Endothelial cell of umbilical vein (primary cell): ENCODE measurements around the gene NOTCH1.

ENCODE experiments used
- POLR2A ChIP-seq: IDR thresholded peaks from 2 replicates; pipeline ENCODE4 v1.6.1; 2012; ENCODE audit warnings: low read depth, mild to moderate bottlenecking, control low read depth, low read length
- POLR2AphosphoS5 ChIP-seq: IDR thresholded peaks from 2 replicates; pipeline ENCODE4 v1.6.1; 2012; ENCODE audit warnings: low read depth, mild to moderate bottlenecking, control low read depth, low read length, moderate library complexity; ENCODE audit not compliant: insufficient read depth
- TF ChIP-seq, protein P1 (sequence below), 2 donors: IDR thresholded peaks; 1 replicate in 1 of 2; 2 replicates in 1 of 2; pipeline ENCODE4 v1.5.1; 2011; ENCODE audit warnings: low read length in 2 of 2, mild to moderate bottlenecking in 2 of 2, moderate library complexity in 2 of 2, control low read depth in 1 of 2, inconsistent platforms in 1 of 2, low read depth in 1 of 2; ENCODE audit not compliant: insufficient read depth in 1 of 2; ENCODE audit errors: extremely low read depth in 1 of 2

DNA sequence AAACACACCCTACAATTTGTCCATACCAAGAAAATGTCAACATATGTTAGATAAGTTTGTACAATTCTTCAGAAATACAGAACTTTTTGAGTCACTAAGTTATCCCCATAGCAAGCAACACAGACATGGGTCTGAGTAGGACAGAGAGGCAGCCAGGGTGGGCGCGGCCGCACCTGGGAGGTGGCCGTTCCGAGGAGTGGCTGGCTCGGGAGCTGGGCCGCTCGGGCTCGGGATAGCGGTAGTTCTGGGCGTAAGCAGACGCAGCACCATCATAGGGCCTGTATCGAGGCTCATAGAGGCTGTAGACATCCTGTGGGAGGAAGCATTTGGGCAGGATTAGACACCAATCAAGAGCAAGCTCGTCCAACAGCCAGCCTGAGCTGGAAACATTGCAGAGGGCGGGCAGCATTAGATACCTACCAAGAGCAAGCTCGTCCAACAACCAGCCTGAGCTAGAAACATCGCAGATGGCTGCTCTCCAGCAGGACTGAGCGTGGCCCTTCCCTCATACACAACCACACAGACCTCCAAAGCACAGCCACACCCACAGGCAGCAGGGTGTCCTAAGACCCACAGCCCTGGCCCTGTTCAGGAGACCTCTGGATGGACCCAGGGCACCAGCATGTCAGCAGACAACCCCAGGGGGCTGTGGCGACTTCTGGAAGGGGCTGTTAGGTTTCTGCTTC, 73.9 kb downstream of the NOTCH1 start:
- TF ChIP-seq, protein P1, sequence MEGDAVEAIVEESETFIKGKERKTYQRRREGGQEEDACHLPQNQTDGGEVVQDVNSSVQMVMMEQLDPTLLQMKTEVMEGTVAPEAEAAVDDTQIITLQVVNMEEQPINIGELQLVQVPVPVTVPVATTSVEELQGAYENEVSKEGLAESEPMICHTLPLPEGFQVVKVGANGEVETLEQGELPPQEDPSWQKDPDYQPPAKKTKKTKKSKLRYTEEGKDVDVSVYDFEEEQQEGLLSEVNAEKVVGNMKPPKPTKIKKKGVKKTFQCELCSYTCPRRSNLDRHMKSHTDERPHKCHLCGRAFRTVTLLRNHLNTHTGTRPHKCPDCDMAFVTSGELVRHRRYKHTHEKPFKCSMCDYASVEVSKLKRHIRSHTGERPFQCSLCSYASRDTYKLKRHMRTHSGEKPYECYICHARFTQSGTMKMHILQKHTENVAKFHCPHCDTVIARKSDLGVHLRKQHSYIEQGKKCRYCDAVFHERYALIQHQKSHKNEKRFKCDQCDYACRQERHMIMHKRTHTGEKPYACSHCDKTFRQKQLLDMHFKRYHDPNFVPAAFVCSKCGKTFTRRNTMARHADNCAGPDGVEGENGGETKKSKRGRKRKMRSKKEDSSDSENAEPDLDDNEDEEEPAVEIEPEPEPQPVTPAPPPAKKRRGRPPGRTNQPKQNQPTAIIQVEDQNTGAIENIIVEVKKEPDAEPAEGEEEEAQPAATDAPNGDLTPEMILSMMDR (IDR thresholded peaks at IDR 0.05; ENCODE audit: extremely low read depth in 1 of 2, insufficient read depth in 1 of 2, low read depth in 1 of 2, low read length in 2 of 2): no peak
- no peak for TF ChIP-seq POLR2A
- TF ChIP-seq POLR2AphosphoS5: no peak
